Body of pancreas (tissue), 4 donors: ENCODE data around the gene CCDC93.

Experiments
- CTCF ChIP-seq, 7 experiments: fragments of 450-650 bp in 4 of 7; fragments of 200-600 bp in 3 of 7; sonication (generic) in 3 of 7; IDR thresholded peaks; one replicate each; pipeline ENCODE4 v1.5.1; 2016 to 2019; ENCODE audit warnings: antibody characterized with exemption in 7 of 7
- POLR2A ChIP-seq, 3 donors: fragments of 450-650 bp; IDR thresholded peaks; one replicate each; pipeline ENCODE4 v1.6.1; 2016; ENCODE audit warnings: antibody characterized with exemption in 3 of 3, mild to moderate bottlenecking in 2 of 3

GRCh38 chr2:117930775-117931174 is 83.1 kb downstream of the CCDC93 start:
- no peak for TF ChIP-seq CTCF (IDR thresholded peaks at IDR 0.05)
- no peak for TF ChIP-seq POLR2A (IDR thresholded peaks at IDR 0.05)
